Measurements from ENCODE around the gene AMPD3.

DNA sequence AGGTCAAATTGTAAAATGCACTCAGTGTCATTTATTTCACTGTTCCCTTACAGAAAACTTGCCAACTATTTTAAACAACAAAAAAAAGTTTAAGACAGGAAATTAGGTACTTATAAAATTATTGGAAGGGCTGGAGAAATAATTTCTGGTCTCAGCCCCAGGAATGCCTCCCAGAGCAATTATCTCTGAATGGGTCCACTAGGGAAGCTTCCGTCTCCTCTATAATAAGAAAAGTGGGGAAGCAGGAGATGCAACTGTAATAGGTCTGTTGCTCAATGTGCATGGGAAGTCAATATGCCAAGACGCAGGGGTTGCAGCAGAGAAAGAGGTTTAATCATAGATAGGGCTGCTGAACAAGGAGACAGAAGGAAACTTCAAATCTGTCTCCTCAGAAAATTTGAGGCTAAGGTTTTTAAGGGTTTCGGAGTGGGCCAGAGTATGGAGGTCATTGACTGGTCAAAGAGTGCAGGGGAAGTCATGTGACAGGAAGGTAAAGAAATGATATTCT, 96.8 kb downstream of the AMPD3 start:
- TF ChIP-seq, protein P1, sequence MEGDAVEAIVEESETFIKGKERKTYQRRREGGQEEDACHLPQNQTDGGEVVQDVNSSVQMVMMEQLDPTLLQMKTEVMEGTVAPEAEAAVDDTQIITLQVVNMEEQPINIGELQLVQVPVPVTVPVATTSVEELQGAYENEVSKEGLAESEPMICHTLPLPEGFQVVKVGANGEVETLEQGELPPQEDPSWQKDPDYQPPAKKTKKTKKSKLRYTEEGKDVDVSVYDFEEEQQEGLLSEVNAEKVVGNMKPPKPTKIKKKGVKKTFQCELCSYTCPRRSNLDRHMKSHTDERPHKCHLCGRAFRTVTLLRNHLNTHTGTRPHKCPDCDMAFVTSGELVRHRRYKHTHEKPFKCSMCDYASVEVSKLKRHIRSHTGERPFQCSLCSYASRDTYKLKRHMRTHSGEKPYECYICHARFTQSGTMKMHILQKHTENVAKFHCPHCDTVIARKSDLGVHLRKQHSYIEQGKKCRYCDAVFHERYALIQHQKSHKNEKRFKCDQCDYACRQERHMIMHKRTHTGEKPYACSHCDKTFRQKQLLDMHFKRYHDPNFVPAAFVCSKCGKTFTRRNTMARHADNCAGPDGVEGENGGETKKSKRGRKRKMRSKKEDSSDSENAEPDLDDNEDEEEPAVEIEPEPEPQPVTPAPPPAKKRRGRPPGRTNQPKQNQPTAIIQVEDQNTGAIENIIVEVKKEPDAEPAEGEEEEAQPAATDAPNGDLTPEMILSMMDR (IDR thresholded peaks at IDR 0.05), result no peak
- TF ChIP-seq POLR2A (IDR thresholded peaks at IDR 0.05), result no peak
